ENCODE measurements around the gene SLC66A1.

GRCh38 chr1:19344831-19345230 lies 32.7 kb downstream of the SLC66A1 start:
- TF ChIP-seq MAZ (CRISPR knock-in tag; conservative IDR thresholded peaks at IDR 0.05 in 1 of 2, IDR thresholded peaks at IDR 0.05 in 1 of 2) (no peak), TBL1XR1 (IDR thresholded peaks at IDR 0.05; ENCODE audit: low read length in 2 of 2) (no peak), ETS1 (conservative IDR thresholded peaks at IDR 0.05; ENCODE audit: control insufficient read depth, low read depth, low read length) (no peak), ZBTB5 (IDR thresholded peaks at IDR 0.05) (no peak), POLR2A (conservative IDR thresholded peaks at IDR 0.05) (no peak), ZBTB1 (CRISPR knock-in tag; IDR thresholded peaks at IDR 0.05; ENCODE audit: borderline replicate concordance, low read depth) (no peak), RUNX1 (IDR thresholded peaks at IDR 0.05; ENCODE audit: low read depth) (no peak), C11orf30 (IDR thresholded peaks at IDR 0.05; ENCODE audit: low read depth) (no peak)
- TF ChIP-seq, protein P1, sequence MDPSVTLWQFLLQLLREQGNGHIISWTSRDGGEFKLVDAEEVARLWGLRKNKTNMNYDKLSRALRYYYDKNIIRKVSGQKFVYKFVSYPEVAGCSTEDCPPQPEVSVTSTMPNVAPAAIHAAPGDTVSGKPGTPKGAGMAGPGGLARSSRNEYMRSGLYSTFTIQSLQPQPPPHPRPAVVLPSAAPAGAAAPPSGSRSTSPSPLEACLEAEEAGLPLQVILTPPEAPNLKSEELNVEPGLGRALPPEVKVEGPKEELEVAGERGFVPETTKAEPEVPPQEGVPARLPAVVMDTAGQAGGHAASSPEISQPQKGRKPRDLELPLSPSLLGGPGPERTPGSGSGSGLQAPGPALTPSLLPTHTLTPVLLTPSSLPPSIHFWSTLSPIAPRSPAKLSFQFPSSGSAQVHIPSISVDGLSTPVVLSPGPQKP (CRISPR knock-in tag; IDR thresholded peaks at IDR 0.05) = no peak

Measured in K562 (cell line).